PC-9 (cell line): Measurements from ENCODE around the gene DGAT2L6.

Experiments used
- EZH2 ChIP-seq: fragments of 200-600 bp; sonication (generic); IDR thresholded peaks from 2 replicates; pipeline ENCODE4 v1.8.0; 2017; ENCODE audit warnings: antibody characterized with exemption, low read depth
- TF ChIP-seq, protein P1 (sequence below): fragments of 200-600 bp; sonication (generic); conservative IDR thresholded peaks from 2 replicates; pipeline ENCODE4 v1.6.1; 2017; ENCODE audit warnings: mixed run types, antibody characterized with exemption, mild to moderate bottlenecking, moderate library complexity

- TF ChIP-seq, protein P1, sequence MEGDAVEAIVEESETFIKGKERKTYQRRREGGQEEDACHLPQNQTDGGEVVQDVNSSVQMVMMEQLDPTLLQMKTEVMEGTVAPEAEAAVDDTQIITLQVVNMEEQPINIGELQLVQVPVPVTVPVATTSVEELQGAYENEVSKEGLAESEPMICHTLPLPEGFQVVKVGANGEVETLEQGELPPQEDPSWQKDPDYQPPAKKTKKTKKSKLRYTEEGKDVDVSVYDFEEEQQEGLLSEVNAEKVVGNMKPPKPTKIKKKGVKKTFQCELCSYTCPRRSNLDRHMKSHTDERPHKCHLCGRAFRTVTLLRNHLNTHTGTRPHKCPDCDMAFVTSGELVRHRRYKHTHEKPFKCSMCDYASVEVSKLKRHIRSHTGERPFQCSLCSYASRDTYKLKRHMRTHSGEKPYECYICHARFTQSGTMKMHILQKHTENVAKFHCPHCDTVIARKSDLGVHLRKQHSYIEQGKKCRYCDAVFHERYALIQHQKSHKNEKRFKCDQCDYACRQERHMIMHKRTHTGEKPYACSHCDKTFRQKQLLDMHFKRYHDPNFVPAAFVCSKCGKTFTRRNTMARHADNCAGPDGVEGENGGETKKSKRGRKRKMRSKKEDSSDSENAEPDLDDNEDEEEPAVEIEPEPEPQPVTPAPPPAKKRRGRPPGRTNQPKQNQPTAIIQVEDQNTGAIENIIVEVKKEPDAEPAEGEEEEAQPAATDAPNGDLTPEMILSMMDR: no peak
- no peak for TF ChIP-seq EZH2
Observed at GRCh38 chrX:70254063-70254400, 76.7 kb downstream of the DGAT2L6 start.
